Natural killer cell (primary cell): ENCODE results near the gene NRIP1. TPM values are rescaled to one million over a fixed set of nuclear protein-coding genes. Genes with fewer than 3 reads are reported as not detected.

ENCODE experiments used
- ATAC-seq, 3 donors: fragments of 150-1000 bp in 2 of 3; fragments of 200-7000 bp in 1 of 3; cut with Tn5 transposase; 1 replicate in 1 of 3; 2 replicates in 2 of 3; pipeline ENCODE4 v1.10.0; 2021; ENCODE audit warnings: mild to moderate bottlenecking in 2 of 3, moderate library complexity in 2 of 3
- DNase-seq, 2 donors: peaks; one replicate each; pipeline versions ENCODE4 v3.0.0 to v3.0.0-alpha.2; 2013 to 2021; ENCODE audit warnings: mixed read lengths in 1 of 2
- H3K27ac ChIP-seq: one replicate; pipeline ENCODE4 v1.5.1; 2013; ENCODE audit warnings: mild to moderate bottlenecking, low read length
- H3K27me3 ChIP-seq: one replicate; pipeline ENCODE4 v1.6.1; 2013; ENCODE audit warnings: low read length; ENCODE audit not compliant: control insufficient read depth, insufficient read depth
- H3K36me3 ChIP-seq: one replicate; pipeline ENCODE4 v1.6.1; 2013; ENCODE audit warnings: low read length; ENCODE audit not compliant: control insufficient read depth, insufficient read depth
- H3K4me1 ChIP-seq: one replicate; pipeline ENCODE4 v1.6.1; 2013; ENCODE audit warnings: low read length; ENCODE audit not compliant: control insufficient read depth, insufficient read depth
- H3K4me3 ChIP-seq: one replicate; pipeline ENCODE4 v1.5.1; 2013; ENCODE audit warnings: low read length
- H3K9me3 ChIP-seq: one replicate; pipeline ENCODE4 v1.6.1; 2013; ENCODE audit warnings: low read length; ENCODE audit not compliant: control insufficient read depth, insufficient read depth
- H3K27ac Mint-ChIP-seq, 2 donors: one replicate each; pipeline ENCODE4 v1.8.0; 2022; ENCODE audit warnings: mild to moderate bottlenecking in 2 of 2, mixed read lengths in 2 of 2, moderate library complexity in 1 of 2
- H3K27me3 Mint-ChIP-seq, 2 donors: one replicate each; pipeline ENCODE4 v1.8.0; 2022; ENCODE audit warnings: low read depth in 2 of 2, mixed read lengths in 2 of 2
- H3K36me3 Mint-ChIP-seq: one replicate; pipeline ENCODE4 v1.8.0; 2022; ENCODE audit warnings: mixed read lengths
- H3K4me1 Mint-ChIP-seq, 2 donors: one replicate each; pipeline ENCODE4 v1.8.0; 2022; ENCODE audit warnings: mixed read lengths in 2 of 2
- H3K4me3 Mint-ChIP-seq: one replicate; pipeline ENCODE4 v1.8.0; 2022; ENCODE audit warnings: mild to moderate bottlenecking, moderate library complexity, mixed read lengths
- H3K9me3 Mint-ChIP-seq, 2 donors: one replicate each; pipeline ENCODE4 v1.8.0; 2022; ENCODE audit warnings: mixed read lengths in 2 of 2
- WGBS: methylation state at CpG from one replicate; pipeline ENCODE4 v1.1.7; 2013; ENCODE audit warnings: missing lambda C conversion rate; ENCODE audit not compliant: insufficient coverage; 5-methylcytosine and 5-hydroxymethylcytosine counted together
- intact Hi-C: fragments of 100-400 bp; cut with micrococcal nuclease; formaldehyde crosslinking; loops from one replicate; pipeline ENCODE4 v1.14.2; 2022
- total RNA-seq, 4 donors: library from RNA; stranded (reverse); fragments of 120-200 nt in 1 of 4; gene quantifications; one replicate each; pipeline versions ENCODE4 v1.2.3 to v1.2.4, GENCODE V29; 2013 to 2022
- TF ChIP-seq, protein P1 (sequence below): fragments of 200-600 bp; IDR thresholded peaks from one replicate; pipeline ENCODE4 v1.8.0; 2022; ENCODE audit warnings: antibody characterized with exemption

NRIP1 gene
- total RNA-seq, 3 donors from 2014 or later (not counting 1 experiment from before 2014, with no cell fraction given), result 42.4 to 46.8 (median 42.6) TPM

DNA sequence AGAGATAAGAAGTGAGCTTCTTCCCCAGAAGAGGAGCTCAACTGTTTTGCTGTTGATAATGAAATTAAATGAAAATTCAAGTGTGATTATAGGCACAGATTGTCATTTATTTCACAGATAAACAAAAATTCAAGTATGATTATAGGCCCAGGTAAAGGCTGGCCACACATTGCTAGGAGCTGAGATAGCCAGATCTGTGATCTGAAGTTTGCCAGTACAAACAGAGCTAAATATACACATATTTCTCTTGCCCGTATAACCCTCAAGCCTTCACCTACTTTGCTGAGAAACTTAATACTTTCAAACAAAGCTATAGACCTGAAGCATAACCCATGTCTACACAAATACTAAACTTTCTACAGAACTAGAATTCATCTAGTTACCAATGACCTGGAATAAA is 31.3 kb upstream of the NRIP1 start:
- WGBS, result 89% methylated on average over 1 of the region's 1 CpG
- intact Hi-C loops, result no loop called here

DNA sequence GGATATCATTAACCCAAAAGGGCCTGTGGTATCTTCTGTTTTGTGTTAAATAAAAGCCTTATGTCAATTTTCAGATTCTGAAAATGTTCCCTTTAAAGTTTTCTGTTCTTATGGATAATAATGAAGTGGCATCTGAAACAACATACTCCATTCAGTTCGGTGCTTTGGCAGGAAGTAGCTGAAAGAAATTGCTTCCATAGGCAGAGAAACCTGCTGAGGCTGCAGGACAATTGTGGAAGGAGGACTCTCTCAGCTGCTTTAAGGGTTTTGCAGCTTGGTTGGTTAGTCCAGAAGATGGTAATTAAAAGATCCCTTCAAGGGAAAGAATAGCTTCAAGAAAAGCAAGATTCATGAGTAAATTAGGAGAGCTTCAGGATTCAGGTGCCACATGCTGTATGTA is 30.5 kb upstream of the NRIP1 start:
- no peak overlapping the region for H3K4me3 ChIP-seq
- no peaks in the 10 kb centered on the region for H3K36me3 ChIP-seq
- ATAC-seq, result no peak

More for the DNA sequence above, 31.3 kb upstream of the NRIP1 start:
- TF ChIP-seq, protein P1, sequence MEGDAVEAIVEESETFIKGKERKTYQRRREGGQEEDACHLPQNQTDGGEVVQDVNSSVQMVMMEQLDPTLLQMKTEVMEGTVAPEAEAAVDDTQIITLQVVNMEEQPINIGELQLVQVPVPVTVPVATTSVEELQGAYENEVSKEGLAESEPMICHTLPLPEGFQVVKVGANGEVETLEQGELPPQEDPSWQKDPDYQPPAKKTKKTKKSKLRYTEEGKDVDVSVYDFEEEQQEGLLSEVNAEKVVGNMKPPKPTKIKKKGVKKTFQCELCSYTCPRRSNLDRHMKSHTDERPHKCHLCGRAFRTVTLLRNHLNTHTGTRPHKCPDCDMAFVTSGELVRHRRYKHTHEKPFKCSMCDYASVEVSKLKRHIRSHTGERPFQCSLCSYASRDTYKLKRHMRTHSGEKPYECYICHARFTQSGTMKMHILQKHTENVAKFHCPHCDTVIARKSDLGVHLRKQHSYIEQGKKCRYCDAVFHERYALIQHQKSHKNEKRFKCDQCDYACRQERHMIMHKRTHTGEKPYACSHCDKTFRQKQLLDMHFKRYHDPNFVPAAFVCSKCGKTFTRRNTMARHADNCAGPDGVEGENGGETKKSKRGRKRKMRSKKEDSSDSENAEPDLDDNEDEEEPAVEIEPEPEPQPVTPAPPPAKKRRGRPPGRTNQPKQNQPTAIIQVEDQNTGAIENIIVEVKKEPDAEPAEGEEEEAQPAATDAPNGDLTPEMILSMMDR, result no peak
- Histone ChIP-seq H3K9me3 (no peaks in the 10 kb centered on the region), H3K4me1 (no peaks in the 10 kb centered on the region), H3K27me3 (no peaks in the 10 kb centered on the region), H3K27ac (no peak overlapping the region), H3K4me3 (no peak overlapping the region), H3K36me3 (no peaks in the 10 kb centered on the region)
- H3K36me3 Mint-ChIP-seq, result no peaks in the 10 kb centered on the region
- H3K27ac Mint-ChIP-seq, result no peak overlapping the region
- no peaks in the 10 kb centered on the region for H3K9me3 Mint-ChIP-seq
- no peaks in the 10 kb centered on the region for H3K4me1 Mint-ChIP-seq
- ATAC-seq (no peak), DNase-seq (no peak)
- H3K27me3 Mint-ChIP-seq, result peaks cover 0 to 15% of the 10 kb centered on the region in 2 donors
- H3K4me3 Mint-ChIP-seq, result no peak overlapping the region

DNA sequence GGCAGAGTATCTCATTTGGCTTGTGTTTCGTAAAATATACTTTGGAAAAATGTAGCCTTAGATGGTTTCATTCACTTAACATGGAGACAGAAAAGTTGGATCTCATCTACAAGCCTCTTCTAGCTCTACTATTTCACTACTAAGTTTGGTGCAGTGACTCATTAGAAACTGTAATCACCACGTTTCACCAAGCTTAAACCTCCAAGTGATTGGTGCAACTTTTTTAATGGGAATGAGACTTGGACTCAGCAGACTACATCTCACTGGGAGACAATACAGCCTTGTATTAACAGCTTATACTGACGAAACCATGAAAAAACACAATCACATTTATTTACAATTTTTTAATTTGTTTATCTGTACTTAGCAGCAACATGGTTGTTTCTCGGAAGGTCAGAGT is 29.9 kb upstream of the NRIP1 start:
- Mint-ChIP-seq H3K27me3 (peaks cover 0 to 15% of the 10 kb centered on the region in 2 donors), H3K9me3 (no peaks in the 10 kb centered on the region), H3K27ac (no peak overlapping the region), H3K4me3 (no peak overlapping the region), H3K4me1 (no peaks in the 10 kb centered on the region), H3K36me3 (no peaks in the 10 kb centered on the region)
- no peaks in the 10 kb centered on the region for H3K27me3 ChIP-seq
- no peaks in the 10 kb centered on the region for H3K9me3 ChIP-seq
- H3K27ac ChIP-seq, result no peak overlapping the region
- H3K36me3 ChIP-seq, result no peaks in the 10 kb centered on the region
- no peak for ATAC-seq
- no peak overlapping the region for H3K4me3 ChIP-seq
- intact Hi-C loops, result no loop called here
- no peak for DNase-seq
- WGBS, result 96% methylated on average over 2 of the region's 4 CpGs
- H3K4me1 ChIP-seq, result no peaks in the 10 kb centered on the region
- TF ChIP-seq, protein P1, result no peak

More for the DNA sequence above, 30.5 kb upstream of the NRIP1 start:
- DNase-seq, result no peak
- Histone ChIP-seq H3K27me3 (no peaks in the 10 kb centered on the region), H3K9me3 (no peaks in the 10 kb centered on the region), H3K4me1 (no peaks in the 10 kb centered on the region), H3K27ac (no peak overlapping the region)
- Mint-ChIP-seq H3K9me3 (no peaks in the 10 kb centered on the region), H3K36me3 (no peaks in the 10 kb centered on the region), H3K4me3 (no peak overlapping the region), H3K27ac (no peak overlapping the region), H3K4me1 (no peaks in the 10 kb centered on the region), H3K27me3 (peaks cover 0 to 15% of the 10 kb centered on the region in 2 donors)
- TF ChIP-seq, protein P1, result no peak
- WGBS, result 13% methylated on average over 1 of the region's 1 CpG
- intact Hi-C loops, result no loop called here

DNA sequence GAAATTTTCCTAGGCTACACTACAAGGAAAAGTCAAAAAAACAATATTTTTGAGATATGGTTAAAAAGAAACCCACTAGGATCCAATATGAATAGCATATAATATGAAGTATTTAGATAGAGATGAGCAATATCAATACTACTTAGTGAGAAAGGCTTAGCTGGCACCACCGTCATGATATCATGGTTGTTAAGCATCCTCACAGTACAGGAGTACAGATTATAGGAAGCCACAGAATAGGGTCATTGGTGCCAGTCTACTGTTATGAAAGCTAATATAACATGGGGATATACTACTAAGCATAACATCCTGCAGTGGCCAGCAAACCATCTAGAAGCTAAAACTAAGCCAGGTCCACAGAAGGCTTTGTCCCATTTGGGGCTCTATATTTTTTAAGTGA is 28.4 kb upstream of the NRIP1 start:
- Histone ChIP-seq H3K9me3 (no peaks in the 10 kb centered on the region), H3K27ac (no peak overlapping the region), H3K27me3 (no peaks in the 10 kb centered on the region), H3K4me3 (no peak overlapping the region), H3K4me1 (no peaks in the 10 kb centered on the region), H3K36me3 (no peaks in the 10 kb centered on the region)
- ATAC-seq (no peak), DNase-seq (no peak)
- H3K9me3 Mint-ChIP-seq, result no peaks in the 10 kb centered on the region
- no peaks in the 10 kb centered on the region for H3K36me3 Mint-ChIP-seq
- 56% methylated on average over 1 of the region's 1 CpG for WGBS
- H3K27ac Mint-ChIP-seq, result no peak overlapping the region
- no peaks in the 10 kb centered on the region for H3K4me1 Mint-ChIP-seq
- no peak overlapping the region for H3K4me3 Mint-ChIP-seq
- intact Hi-C loops, result no loop called here
- TF ChIP-seq, protein P1, result no peak
- peaks cover 0 to 15% of the 10 kb centered on the region in 2 donors for H3K27me3 Mint-ChIP-seq
